Body of pancreas (tissue), 4 donors: ENCODE data around the gene MTMR1. TPM values are rescaled to one million over a fixed set of nuclear protein-coding genes. Genes with fewer than 3 reads are reported as not detected.

ENCODE experiments used
- ATAC-seq: fragments of 150-250 bp; one replicate; pipeline ENCODE4 v1.9.1; 2016
- DNase-seq, 4 donors: peaks; one replicate each; pipeline ENCODE4 v3.0.0-alpha.2; 2019
- H3K27ac ChIP-seq, 4 donors: fragments of 200-600 bp; sonication (generic); 1 replicate in 3 of 4; 2 replicates in 1 of 4; pipeline versions ENCODE4 v1.5.1 to v1.6.1; 2016 to 2019; ENCODE audit warnings: mild to moderate bottlenecking in 1 of 4, mixed read lengths in 1 of 4, moderate library complexity in 1 of 4
- H3K27me3 ChIP-seq, 2 donors: fragments of 200-600 bp; sonication (generic); one replicate each; pipeline ENCODE4 v1.6.0; 2016; ENCODE audit warnings: mild to moderate bottlenecking in 1 of 2
- H3K36me3 ChIP-seq, 2 donors: fragments of 200-600 bp; sonication (generic); replicated peaks in 1 of 2; 2 replicates each; pipeline ENCODE4 v1.5.1; 2016; ENCODE audit warnings: low read depth in 2 of 2; ENCODE audit not compliant: insufficient read depth in 1 of 2
- H3K4me1 ChIP-seq: fragments of 200-600 bp; sonication (generic); one replicate; pipeline ENCODE4 v1.6.0; 2016
- H3K4me3 ChIP-seq, 2 donors: fragments of 200-600 bp; sonication (generic); 1 replicate in 1 of 2; 2 replicates in 1 of 2; pipeline ENCODE4 v1.5.1; 2016 to 2019
- H3K9me3 ChIP-seq, 3 donors: fragments of 200-600 bp; sonication (generic); 1 replicate in 2 of 3; 2 replicates in 1 of 3; pipeline ENCODE4 v1.5.1; 2016
- CTCF ChIP-seq, 7 experiments: fragments of 450-650 bp in 4 of 7; fragments of 200-600 bp in 3 of 7; sonication (generic) in 3 of 7; IDR thresholded peaks; one replicate each; pipeline ENCODE4 v1.5.1; 2016 to 2019; ENCODE audit warnings: antibody characterized with exemption in 7 of 7
- POLR2A ChIP-seq, 3 donors: fragments of 450-650 bp; IDR thresholded peaks; one replicate each; pipeline ENCODE4 v1.6.1; 2016; ENCODE audit warnings: antibody characterized with exemption in 3 of 3, mild to moderate bottlenecking in 2 of 3
- WGBS, 2 donors: methylation state at CpG; one replicate each; pipeline ENCODE4 v1.1.5; 2017; 5-methylcytosine and 5-hydroxymethylcytosine counted together
- intact Hi-C: fragments of 100-400 bp; cut with DNase I; formaldehyde crosslinking; loops from one replicate; pipeline ENCODE4 v1.15.1; 2023
- total RNA-seq, 2 donors: library from RNA; depleted of rRNA; stranded (reverse); fragments of >200 nt; gene quantifications; one replicate each; pipeline ENCODE4 v1.1.0, GENCODE V29; 2016

Gene MTMR1
- total RNA-seq, 2 donors from 2014 or later, result 7.6 to 9.1 TPM

GRCh38 chrX:150765237-150765636 lies 72.0 kb downstream of the MTMR1 start:
- TF ChIP-seq CTCF (IDR thresholded peaks at IDR 0.05) (no peak), POLR2A (IDR thresholded peaks at IDR 0.05) (no peak)
- Histone ChIP-seq H3K36me3 (no peaks in the 10 kb centered on the region), H3K4me3 (no peak overlapping the region), H3K27ac (no peak overlapping the region), H3K9me3 (no peaks in the 10 kb centered on the region), H3K27me3 (no peaks in the 10 kb centered on the region), H3K4me1 (no peaks in the 10 kb centered on the region)
- 78 to 87% methylated on average over 7 to 9 of the region's 9 CpGs for WGBS, 2 donors
- ATAC-seq (no peak), DNase-seq (no peak)
- intact Hi-C loops, result no loop called here

- no peak for ATAC-seq
- 90 to 92% methylated on average over 16 to 18 of the region's 19 CpGs for WGBS, 2 donors
- H3K27me3 ChIP-seq, result no peaks in the 10 kb centered on the region
Measured at GRCh38 chrX:150765782-150766350, 72.7 kb downstream of the MTMR1 start.

GRCh38 chrX:150766351-150767044 lies 73.3 kb downstream of the MTMR1 start:
- intact Hi-C loops, result no loop called here
- no peak for ATAC-seq

More at GRCh38 chrX:150765782-150766350, 72.7 kb downstream of the MTMR1 start:
- TF ChIP-seq POLR2A (IDR thresholded peaks at IDR 0.05) (no peak), CTCF (IDR thresholded peaks at IDR 0.05) (no peak)
- Histone ChIP-seq H3K4me3 (no peak overlapping the region), H3K4me1 (no peaks in the 10 kb centered on the region), H3K27ac (no peak overlapping the region), H3K9me3 (no peaks in the 10 kb centered on the region), H3K36me3 (no peaks in the 10 kb centered on the region)
- DNase-seq, result no peak
- intact Hi-C loops, result no loop called here

GRCh38 chrX:150767045-150767395 lies 73.8 kb downstream of the MTMR1 start:
- H3K36me3 ChIP-seq, result no peaks in the 10 kb centered on the region
- intact Hi-C loops, result no loop called here
- no peak for TF ChIP-seq CTCF (IDR thresholded peaks at IDR 0.05)
- no peak for TF ChIP-seq POLR2A (IDR thresholded peaks at IDR 0.05)
- no peaks in the 10 kb centered on the region for H3K9me3 ChIP-seq
- DNase-seq, result no peak
- H3K27me3 ChIP-seq, result no peaks in the 10 kb centered on the region
- H3K27ac ChIP-seq, result no peak overlapping the region
- WGBS, 2 donors, result 33% methylated on average over 4 of the region's 9 CpGs; no CpG with 5 or more reads in 1 of the 2 donors
- H3K4me1 ChIP-seq, result no peaks in the 10 kb centered on the region
- ATAC-seq, result no peak
- no peak overlapping the region for H3K4me3 ChIP-seq

More at GRCh38 chrX:150766351-150767044, 73.3 kb downstream of the MTMR1 start:
- H3K4me1 ChIP-seq, result no peaks in the 10 kb centered on the region
- H3K27ac ChIP-seq, result no peak overlapping the region
- H3K4me3 ChIP-seq, result no peak overlapping the region
- H3K36me3 ChIP-seq, result no peaks in the 10 kb centered on the region
- H3K27me3 ChIP-seq, result no peaks in the 10 kb centered on the region
- TF ChIP-seq POLR2A (IDR thresholded peaks at IDR 0.05) (no peak), CTCF (IDR thresholded peaks at IDR 0.05) (no peak)
- H3K9me3 ChIP-seq, result no peaks in the 10 kb centered on the region
- 79 to 89% methylated on average over 5 to 10 of the region's 13 CpGs for WGBS, 2 donors
- DNase-seq, result no peak
